Astrocyte (in vitro differentiated cells and primary cell): Measurements from ENCODE around the gene GMCL2. TPM values are rescaled to one million over a fixed set of nuclear protein-coding genes. Genes with fewer than 3 reads are reported as not detected.

ENCODE experiments used
- DNase-seq: peaks from one replicate; pipeline ENCODE4 v3.0.0-alpha.2; 2010; ENCODE audit warnings: low read depth
- FAIRE-seq: peaks from 2 replicates; lab custom pipeline; 2011; peaks lifted over from hg19 to GRCh38; lab: Jason Lieb, UNC
- H2AFZ ChIP-seq: 2 replicates; pipeline ENCODE4 v1.6.0; 2012; ENCODE audit warnings: low read depth, low read length, inconsistent platforms
- H3K27ac ChIP-seq: 2 replicates; pipeline ENCODE4 v1.5.1; 2011; ENCODE audit warnings: low read depth, low read length, inconsistent platforms
- H3K27me3 ChIP-seq: 2 replicates; pipeline ENCODE4 v1.6.0; 2011; ENCODE audit warnings: low read length, inconsistent platforms; ENCODE audit not compliant: insufficient read depth
- H3K36me3 ChIP-seq: 2 replicates; pipeline ENCODE4 v1.5.1; 2011; ENCODE audit warnings: low read length, inconsistent platforms; ENCODE audit not compliant: insufficient read depth
- H3K4me1 ChIP-seq: 2 replicates; pipeline ENCODE4 v1.5.1; 2011; ENCODE audit warnings: low read length, inconsistent platforms; ENCODE audit not compliant: insufficient read depth
- H3K4me2 ChIP-seq: 2 replicates; pipeline ENCODE4 v1.6.0; 2012; ENCODE audit warnings: low read length, inconsistent platforms
- H3K4me3 ChIP-seq: 2 replicates; pipeline ENCODE4 v1.5.1; 2011; ENCODE audit warnings: low read depth, mild to moderate bottlenecking, low read length, inconsistent platforms; ENCODE audit not compliant: insufficient read depth
- H3K79me2 ChIP-seq: 2 replicates; pipeline ENCODE4 v1.6.0; 2012; ENCODE audit warnings: mild to moderate bottlenecking, low read length, inconsistent platforms; ENCODE audit not compliant: insufficient read depth
- H3K9ac ChIP-seq: 2 replicates; pipeline ENCODE4 v1.6.0; 2012; ENCODE audit warnings: mild to moderate bottlenecking, low read length, inconsistent platforms
- H3K9me3 ChIP-seq: 2 replicates; pipeline ENCODE4 v1.5.1; 2012; ENCODE audit warnings: low read depth, mild to moderate bottlenecking, low read length, inconsistent platforms; ENCODE audit not compliant: insufficient read depth
- H4K20me1 ChIP-seq: 2 replicates; pipeline ENCODE4 v1.6.0; 2012; ENCODE audit warnings: low read length, inconsistent platforms; ENCODE audit not compliant: insufficient read depth
- H3K27ac Mint-ChIP-seq: one replicate; pipeline ENCODE4 v1.8.0; 2021; ENCODE audit warnings: mild to moderate bottlenecking, mixed read lengths; ENCODE audit not compliant: unreplicated experiment
- H3K27me3 Mint-ChIP-seq: one replicate; pipeline ENCODE4 v1.8.0; 2021; ENCODE audit warnings: low read depth, mixed read lengths; ENCODE audit not compliant: unreplicated experiment
- H3K36me3 Mint-ChIP-seq: one replicate; pipeline ENCODE4 v1.8.0; 2021; ENCODE audit warnings: low read depth, mixed read lengths; ENCODE audit not compliant: unreplicated experiment
- H3K4me1 Mint-ChIP-seq: one replicate; pipeline ENCODE4 v1.8.0; 2021; ENCODE audit warnings: low read depth, mixed read lengths; ENCODE audit not compliant: unreplicated experiment
- H3K4me3 Mint-ChIP-seq: one replicate; pipeline ENCODE4 v1.8.0; 2021; ENCODE audit warnings: mild to moderate bottlenecking, moderate library complexity, mixed read lengths; ENCODE audit not compliant: unreplicated experiment
- H3K9me3 Mint-ChIP-seq: one replicate; pipeline ENCODE4 v1.8.0; 2021; ENCODE audit warnings: mild to moderate bottlenecking, mixed read lengths; ENCODE audit not compliant: unreplicated experiment
- EZH2 ChIP-seq: IDR thresholded peaks from 2 replicates; pipeline ENCODE4 v1.6.1; 2012; ENCODE audit warnings: mild to moderate bottlenecking, low read length, inconsistent platforms; ENCODE audit not compliant: insufficient read depth
- total RNA-seq: library from RNA; stranded (reverse); gene quantifications from 2 replicates; pipeline ENCODE4 v1.2.1, GENCODE V29; 2021
- TF ChIP-seq, protein P1 (sequence below): IDR thresholded peaks from 2 replicates; pipeline ENCODE4 v1.5.1; 2011; ENCODE audit warnings: low read depth, mild to moderate bottlenecking, inconsistent platforms, low read length, moderate library complexity; ENCODE audit not compliant: insufficient read depth

GMCL2 gene
- total RNA-seq, 1 donor from 2014 or later = not detected

DNA sequence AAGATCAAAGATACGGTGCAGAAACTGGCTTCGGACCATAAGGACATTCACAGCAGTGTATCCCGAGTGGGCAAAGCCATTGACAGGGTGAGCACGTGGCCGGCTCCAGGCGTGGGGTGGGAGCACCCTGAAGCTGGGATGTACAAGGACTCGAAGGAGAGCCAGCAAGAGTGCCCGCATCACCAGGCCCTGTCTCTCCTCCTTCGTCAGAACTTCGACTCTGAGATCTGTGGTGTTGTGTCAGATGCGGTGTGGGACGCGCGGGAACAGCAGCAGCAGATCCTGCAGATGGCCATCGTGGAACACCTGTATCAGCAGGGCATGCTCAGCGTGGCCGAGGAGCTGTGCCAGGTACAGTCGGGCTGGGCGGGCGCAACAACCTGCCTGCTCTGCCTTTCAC is 44.5 kb downstream of the GMCL2 start:
- no peak overlapping the region for H3K4me3 Mint-ChIP-seq
- H3K9ac ChIP-seq = no peak overlapping the region
- H3K4me1 ChIP-seq = no peaks in the 10 kb centered on the region
- H3K4me1 Mint-ChIP-seq = peaks cover 3% of the 10 kb centered on the region
- no peak overlapping the region for H3K27ac ChIP-seq
- no peak overlapping the region for H3K4me2 ChIP-seq
- DNase-seq = no peak
- no peak overlapping the region for H3K4me3 ChIP-seq
- no peak overlapping the region for H2AFZ ChIP-seq
- H3K9me3 ChIP-seq = no peaks in the 10 kb centered on the region
- no peaks in the 10 kb centered on the region for H3K9me3 Mint-ChIP-seq
- no peaks in the 10 kb centered on the region for H3K27me3 ChIP-seq
- no peak overlapping the region for H3K27ac Mint-ChIP-seq
- H3K79me2 ChIP-seq = peaks cover 4% of the 10 kb centered on the region
- peaks cover 23% of the 10 kb centered on the region for H4K20me1 ChIP-seq
- no peak for FAIRE-seq
- H3K27me3 Mint-ChIP-seq = no peaks in the 10 kb centered on the region
- H3K36me3 Mint-ChIP-seq = peaks cover 2% of the 10 kb centered on the region
- H3K36me3 ChIP-seq = peaks cover 17% of the 10 kb centered on the region
- TF ChIP-seq, protein P1, sequence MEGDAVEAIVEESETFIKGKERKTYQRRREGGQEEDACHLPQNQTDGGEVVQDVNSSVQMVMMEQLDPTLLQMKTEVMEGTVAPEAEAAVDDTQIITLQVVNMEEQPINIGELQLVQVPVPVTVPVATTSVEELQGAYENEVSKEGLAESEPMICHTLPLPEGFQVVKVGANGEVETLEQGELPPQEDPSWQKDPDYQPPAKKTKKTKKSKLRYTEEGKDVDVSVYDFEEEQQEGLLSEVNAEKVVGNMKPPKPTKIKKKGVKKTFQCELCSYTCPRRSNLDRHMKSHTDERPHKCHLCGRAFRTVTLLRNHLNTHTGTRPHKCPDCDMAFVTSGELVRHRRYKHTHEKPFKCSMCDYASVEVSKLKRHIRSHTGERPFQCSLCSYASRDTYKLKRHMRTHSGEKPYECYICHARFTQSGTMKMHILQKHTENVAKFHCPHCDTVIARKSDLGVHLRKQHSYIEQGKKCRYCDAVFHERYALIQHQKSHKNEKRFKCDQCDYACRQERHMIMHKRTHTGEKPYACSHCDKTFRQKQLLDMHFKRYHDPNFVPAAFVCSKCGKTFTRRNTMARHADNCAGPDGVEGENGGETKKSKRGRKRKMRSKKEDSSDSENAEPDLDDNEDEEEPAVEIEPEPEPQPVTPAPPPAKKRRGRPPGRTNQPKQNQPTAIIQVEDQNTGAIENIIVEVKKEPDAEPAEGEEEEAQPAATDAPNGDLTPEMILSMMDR = no peak
- TF ChIP-seq EZH2 = no peak

DNA sequence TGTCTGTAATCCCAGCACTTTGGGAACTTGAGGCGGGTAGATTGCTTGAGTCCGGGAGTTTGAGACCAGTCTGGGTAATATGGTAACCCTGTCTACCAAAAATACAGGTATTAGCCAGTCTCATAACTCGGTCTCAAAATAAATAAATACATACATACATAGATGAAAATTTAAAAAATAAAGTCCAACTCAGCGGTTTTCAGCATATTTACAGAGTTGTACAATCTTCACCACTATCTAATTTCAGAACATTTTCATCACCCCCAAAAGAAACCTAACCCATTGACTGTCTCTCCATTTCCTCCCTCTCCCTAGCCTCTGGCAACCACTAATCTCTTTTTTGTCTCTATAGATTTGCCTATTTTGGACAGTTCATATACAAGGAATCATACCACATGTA is 45.6 kb downstream of the GMCL2 start:
- Histone ChIP-seq H3K4me3 (no peak overlapping the region), H3K79me2 (peaks cover 8% of the 10 kb centered on the region), H3K36me3 (peaks cover 14% of the 10 kb centered on the region), H3K4me1 (no peaks in the 10 kb centered on the region), H4K20me1 (peaks cover 21% of the 10 kb centered on the region), H3K27ac (no peak overlapping the region), H3K9ac (no peak overlapping the region), H3K9me3 (no peaks in the 10 kb centered on the region), H2AFZ (no peak overlapping the region), H3K4me2 (no peak overlapping the region), H3K27me3 (no peaks in the 10 kb centered on the region)
- Mint-ChIP-seq H3K27me3 (no peaks in the 10 kb centered on the region), H3K9me3 (no peaks in the 10 kb centered on the region), H3K4me1 (peaks cover 1% of the 10 kb centered on the region), H3K4me3 (no peak overlapping the region), H3K27ac (no peak overlapping the region), H3K36me3 (peaks cover 1% of the 10 kb centered on the region)
- no peak for TF ChIP-seq EZH2
- TF ChIP-seq, protein P1 = no peak
- no peak for DNase-seq
- no peak for FAIRE-seq

DNA sequence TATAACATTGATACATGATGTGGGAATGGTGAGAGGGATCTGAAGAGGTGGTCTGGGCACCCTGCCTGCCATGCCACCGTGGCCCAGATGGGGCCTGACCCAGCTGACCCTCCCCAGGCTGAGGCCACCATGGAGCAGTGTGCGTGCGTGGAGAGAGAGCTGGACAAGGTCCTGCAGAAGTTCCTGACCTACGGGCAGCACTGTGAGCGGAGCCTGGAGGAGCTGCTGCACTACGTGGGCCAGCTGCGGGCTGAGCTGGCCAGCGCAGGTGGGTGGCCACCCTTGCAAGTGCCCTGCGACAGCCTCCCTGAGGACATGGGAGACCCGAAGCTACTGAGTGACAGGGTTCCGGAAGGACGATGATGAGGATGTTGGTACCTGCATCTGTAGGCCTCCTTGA is 49.2 kb downstream of the GMCL2 start:
- H3K4me1 ChIP-seq = no peaks in the 10 kb centered on the region
- FAIRE-seq = no peak
- H3K36me3 ChIP-seq = peaks cover 7% of the 10 kb centered on the region
- H2AFZ ChIP-seq = no peak overlapping the region
- DNase-seq = no peak
- Mint-ChIP-seq H3K27ac (no peak overlapping the region), H3K36me3 (peaks cover 1% of the 10 kb centered on the region), H3K4me3 (no peak overlapping the region), H3K27me3 (no peaks in the 10 kb centered on the region), H3K4me1 (no peaks in the 10 kb centered on the region), H3K9me3 (no peaks in the 10 kb centered on the region)
- no peaks in the 10 kb centered on the region for H3K9me3 ChIP-seq
- no peak overlapping the region for H3K4me3 ChIP-seq
- no peaks in the 10 kb centered on the region for H3K27me3 ChIP-seq
- TF ChIP-seq, protein P1 = no peak
- no peak for TF ChIP-seq EZH2
- no peak overlapping the region for H3K4me2 ChIP-seq
- H3K27ac ChIP-seq = no peak overlapping the region
- peaks cover 22% of the 10 kb centered on the region for H4K20me1 ChIP-seq
- no peak overlapping the region for H3K9ac ChIP-seq
- peaks cover 22% of the 10 kb centered on the region for H3K79me2 ChIP-seq
